GM21447 (cell line): ENCODE results near the gene MACROD2.
"Not testable (repeated sequence)": the region's sequence is repeated elsewhere in the genome, so short reads cannot be mapped to it uniquely, and the experiment has no call there.

Experiments
- ATAC-seq: cut with Tn5 transposase; IDR thresholded peaks from one replicate; pipeline ENCODE4 v1.9.1; 2021; ENCODE audit not compliant: unreplicated experiment

Gene MACROD2

DNA sequence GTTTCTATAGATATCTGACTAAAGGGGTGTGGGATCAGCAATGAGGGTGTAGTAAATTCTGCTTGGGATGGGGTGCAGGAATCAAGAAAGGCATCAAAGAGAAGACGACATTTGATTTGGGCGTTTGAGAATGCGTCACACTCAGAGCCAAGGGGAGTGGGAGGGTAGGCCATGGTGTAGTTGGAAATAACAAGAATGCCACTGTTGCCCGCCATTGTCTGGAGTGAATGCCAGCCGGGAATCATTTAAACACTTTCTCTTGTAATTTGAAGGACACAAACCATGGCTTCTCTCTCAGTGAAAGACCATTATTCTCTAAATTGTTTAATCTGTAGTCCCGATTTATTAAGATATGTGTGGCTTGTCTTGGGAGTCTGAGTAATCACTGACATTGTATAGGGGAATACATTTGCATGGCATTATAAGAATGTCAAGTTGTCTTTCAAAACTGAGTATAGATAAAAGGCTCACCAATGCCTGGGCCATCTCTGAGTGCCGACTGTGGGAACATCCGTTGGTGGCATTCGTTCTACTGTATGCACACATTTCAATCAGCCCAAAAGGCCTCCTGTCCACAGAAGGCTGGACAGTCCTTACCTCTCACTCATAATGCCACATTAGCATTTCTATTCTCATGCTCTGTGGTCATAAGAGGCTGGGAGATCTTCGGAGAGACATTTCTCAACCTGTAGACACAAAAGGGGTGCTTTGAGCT lies 1800.1 kb downstream of the MACROD2 start:
- no peak for ATAC-seq

DNA sequence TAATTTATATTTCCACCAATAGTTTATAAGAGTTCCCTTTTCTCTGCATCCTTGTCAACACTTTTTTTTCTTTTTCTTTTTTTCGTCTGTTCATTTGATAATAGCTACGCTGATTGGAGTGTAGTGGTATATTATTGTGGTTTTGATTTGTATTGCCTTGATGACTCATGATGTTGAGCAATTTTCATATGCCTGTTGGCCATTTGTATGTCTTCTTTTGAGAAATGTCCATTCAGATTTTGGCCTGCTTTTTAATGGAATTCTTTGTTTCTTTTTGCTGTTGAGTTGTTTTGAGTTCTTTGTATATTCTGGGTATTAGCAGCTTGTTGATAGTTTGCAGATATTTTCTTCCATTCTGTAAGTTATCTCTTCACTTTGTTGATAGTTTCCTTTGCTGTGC lies 1804.6 kb downstream of the MACROD2 start:
- ATAC-seq, result no peak

DNA sequence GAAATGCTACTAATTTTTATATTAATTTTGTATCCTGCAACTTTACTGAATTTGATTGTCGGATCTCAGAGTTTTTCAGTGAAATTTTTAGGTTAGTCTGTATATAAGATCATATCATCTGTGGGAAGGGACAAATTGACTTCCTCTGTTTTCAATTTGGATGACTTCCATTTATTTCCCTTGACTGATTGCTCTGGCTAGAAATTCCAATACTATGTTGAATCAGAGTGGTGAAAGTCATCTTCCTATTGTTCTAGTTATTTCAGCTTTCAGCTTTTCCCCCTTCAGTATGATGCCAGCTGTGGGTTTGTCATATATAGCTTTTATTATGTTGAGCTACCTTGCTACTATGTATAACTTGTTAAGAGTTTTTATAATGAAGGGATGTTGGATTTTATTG lies 1806.7 kb downstream of the MACROD2 start:
- no peak for ATAC-seq

DNA sequence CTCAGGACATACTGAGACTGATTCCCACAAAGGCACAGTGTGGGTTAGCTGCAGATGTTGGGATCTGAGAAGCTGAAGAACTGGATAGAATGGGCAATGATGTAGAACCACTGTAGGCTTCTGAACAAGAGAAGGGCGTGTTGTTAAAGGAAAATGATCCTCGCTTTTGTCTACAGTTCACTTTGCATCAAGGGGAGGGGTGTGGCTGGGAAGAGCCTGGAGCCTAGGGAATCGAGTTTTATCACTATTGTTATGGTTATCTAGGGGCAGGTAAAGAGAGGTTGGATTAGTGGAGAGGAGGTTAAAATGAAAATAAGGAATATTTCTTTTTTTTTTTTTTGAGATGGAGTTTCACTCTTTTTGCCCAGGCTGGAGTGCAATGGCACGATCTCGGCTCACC lies 1809.8 kb downstream of the MACROD2 start:
- no peak for ATAC-seq

GRCh38 chr20:15806105-15806504 lies 1810.8 kb downstream of the MACROD2 start:
- ATAC-seq, result no peak

DNA sequence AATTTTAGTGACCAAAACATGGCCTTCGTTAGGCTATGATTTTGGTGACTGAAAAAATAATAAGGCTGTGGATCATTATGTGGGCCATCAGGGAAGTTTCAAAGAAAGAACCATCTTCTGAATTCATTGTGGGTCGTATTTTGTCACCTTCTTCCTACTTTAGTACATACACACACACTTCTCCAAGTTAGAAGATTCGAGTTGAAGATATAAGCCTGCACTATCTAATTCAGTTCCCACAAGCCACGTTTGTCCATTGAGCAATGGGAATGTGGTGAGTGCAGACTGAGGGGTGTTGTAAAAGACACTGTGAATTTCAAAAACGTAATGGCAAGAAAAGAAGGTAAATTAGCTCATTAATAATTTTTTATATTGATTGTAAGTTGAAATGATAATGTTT lies 1812.0 kb downstream of the MACROD2 start:
- ATAC-seq, result no peak

DNA sequence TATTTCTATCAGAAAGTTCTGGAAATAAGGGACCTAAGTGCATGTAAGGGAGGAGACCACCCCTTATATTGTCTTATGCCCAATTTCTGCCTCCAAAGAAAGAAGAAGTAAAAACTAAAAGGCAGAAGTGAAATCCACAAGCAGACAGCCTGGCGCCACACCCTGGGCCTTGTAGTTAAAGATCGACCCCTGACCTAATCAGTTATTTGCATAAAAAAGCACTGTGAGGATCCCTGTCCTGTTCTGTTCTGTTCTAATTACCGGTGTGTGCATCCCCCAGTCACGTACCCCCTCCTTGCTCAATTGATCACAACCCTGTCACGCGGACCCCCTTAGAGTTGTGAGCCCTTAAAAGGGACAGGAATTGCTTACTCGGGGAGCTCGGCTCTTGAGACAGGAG lies 1812.5 kb downstream of the MACROD2 start:
- ATAC-seq, result not testable (repeated sequence)

- ATAC-seq, result no peak
Measured at GRCh38 chr20:15811951-15812350, 1816.6 kb downstream of the MACROD2 start.

- ATAC-seq, result no peak
Measured at GRCh38 chr20:15812696-15813095, 1817.4 kb downstream of the MACROD2 start.

DNA sequence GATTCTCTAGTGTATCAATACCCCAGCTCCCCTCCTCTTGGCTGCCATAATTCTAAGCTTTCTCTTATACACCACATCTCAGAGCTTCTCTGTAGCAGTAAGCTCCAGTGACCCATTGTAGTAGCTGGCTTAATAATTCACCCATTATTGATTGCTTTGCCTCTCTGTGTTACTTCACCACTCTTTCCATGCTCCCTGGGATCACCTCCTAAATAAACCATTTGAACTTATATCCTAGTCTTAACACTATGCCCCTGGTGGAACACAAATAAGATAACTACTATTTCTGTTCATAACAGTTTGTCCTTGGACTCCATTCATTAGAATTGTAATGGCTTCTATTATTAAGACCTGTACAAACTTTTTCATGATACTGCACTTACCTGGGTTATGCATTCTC lies 1819.0 kb downstream of the MACROD2 start:
- ATAC-seq, result no peak

DNA sequence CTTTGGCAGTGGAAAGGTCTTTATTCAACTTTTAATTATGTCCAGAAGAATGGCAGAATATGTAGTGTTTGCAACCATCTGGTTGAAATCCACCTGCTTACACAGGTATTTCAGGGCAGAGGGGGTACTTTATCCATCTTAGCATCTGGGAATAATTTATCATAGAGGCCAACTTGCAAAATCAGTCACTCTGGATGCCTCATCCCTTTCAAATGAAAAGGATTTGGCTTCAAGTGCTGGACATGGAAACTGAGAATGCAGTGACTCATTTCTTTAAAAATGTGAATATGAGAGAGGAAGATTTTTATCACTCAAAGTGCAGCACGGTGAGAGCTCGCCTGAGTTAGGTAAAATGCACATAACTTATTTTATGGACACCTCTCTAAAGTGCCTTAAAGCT lies 1819.6 kb downstream of the MACROD2 start:
- no peak for ATAC-seq

GRCh38 chr20:15817351-15817750 lies 1822.0 kb downstream of the MACROD2 start:
- ATAC-seq, result no peak

DNA sequence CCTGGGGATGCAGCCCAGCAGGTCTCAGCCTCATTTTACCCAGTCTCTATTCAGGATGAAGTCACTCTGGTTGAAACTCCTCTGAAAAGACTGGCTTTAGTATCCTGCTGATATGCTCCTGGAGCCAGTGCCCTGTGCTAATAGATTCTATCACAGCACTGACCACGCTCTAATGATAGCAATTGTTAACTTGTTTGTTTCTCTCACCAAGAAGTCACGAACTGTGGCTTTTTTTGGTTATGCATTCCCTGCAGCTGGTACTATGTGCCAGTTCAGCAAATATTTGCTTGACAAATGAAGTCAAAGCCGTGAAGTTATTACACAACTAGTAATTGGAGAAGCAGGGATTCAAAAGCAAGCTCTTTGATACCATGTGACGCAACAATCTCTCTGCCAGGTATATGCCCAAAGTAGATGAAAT lies 1823.3 kb downstream of the MACROD2 start:
- ATAC-seq, result no peak

DNA sequence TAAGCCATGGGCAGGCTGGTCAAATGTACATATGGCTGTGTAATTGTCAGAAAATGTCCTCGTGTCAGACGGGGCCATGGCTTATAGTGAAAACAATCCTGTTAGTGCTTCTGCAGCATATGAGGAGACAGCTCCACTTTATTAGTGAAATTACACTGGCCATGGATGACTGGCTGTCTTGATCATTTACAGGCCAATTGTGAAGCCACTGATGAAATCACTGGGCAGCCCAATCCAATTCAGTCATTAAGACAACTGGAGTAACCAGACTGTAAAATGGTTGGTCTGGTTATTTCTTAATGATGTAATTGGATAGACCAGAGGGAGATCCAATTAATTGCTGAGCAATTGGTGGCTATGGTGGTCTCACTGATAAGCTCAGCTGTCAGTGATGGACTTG lies 1828.4 kb downstream of the MACROD2 start:
- no peak for ATAC-seq

DNA sequence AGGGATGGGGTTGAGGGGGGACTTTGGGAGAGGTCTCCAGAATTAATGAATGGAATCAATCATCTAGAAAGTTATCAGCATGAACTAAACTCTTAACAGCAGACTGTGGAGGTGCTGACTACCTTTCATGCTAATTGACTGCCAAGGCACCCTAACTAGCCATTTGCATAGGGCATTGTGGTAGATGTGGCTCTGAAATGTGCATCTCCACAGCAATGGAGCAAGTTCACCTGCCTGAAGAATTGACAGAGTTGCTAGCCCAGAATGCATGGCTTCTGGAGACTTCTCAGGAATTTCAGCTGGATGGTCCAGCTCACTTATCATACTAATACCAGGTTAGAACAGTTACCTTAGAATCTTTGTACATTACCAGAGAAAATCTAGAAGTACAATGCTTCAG lies 1832.3 kb downstream of the MACROD2 start:
- no peak for ATAC-seq

- no peak for ATAC-seq
Measured at GRCh38 chr20:15831201-15831600, 1835.9 kb downstream of the MACROD2 start.

GRCh38 chr20:15832512-15832911 lies 1837.2 kb downstream of the MACROD2 start:
- ATAC-seq, result no peak

DNA sequence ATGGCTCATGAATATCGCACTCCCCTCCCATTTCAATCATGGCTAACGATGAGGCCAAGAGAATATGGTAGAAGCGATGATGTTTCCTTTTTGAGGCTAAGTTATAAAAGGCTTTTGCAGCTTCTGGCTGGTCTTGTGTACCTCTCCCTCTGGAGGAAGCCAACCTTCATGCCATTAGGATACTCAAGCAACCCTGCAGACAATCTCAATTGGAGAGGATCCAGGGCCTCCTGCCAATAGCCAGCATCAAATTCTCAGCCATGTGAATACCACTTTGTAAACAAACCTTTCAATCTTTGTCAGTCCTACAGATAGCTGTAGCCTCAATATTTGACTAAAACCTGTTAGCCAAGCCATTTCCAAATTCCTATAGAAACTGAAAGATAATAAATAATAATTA lies 1839.5 kb downstream of the MACROD2 start:
- ATAC-seq, result no peak

DNA sequence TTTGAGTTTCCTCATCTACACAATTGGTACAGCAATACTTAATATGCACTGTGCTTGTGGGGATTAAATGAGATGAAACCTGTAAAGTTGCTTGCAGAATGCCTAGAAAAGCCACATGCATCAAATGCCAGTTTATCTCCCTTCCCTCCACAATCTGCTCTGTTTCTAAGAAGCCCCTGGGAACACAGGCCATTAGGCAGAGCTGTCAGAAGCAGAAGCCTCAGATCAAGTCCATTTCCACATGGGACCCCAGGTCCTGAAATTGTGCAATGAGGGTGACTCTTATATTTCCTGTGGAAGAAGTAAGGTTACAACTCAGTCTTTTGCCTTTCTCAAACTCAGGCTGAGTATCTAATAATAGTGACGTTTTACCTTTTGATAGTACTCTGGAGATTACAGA lies 1840.5 kb downstream of the MACROD2 start:
- ATAC-seq, result no peak

DNA sequence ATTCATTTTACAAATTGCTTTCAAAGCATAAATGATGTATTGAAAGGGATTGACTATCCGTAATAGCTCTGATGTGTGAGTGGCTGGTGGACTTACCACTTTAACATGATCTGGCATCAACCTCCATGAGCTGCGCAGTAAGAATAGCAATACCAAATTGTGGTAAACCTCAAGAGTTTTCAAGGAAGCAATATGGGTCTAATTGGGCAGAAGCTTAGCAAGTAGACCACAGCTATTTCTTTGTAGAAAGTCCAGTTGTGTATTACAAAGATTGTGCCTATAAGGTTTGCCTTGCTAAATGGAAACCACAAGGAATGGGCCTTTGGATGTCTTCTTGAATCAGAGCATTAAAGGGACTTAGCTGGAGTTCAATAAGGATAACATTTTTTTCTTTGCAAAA lies 1841.3 kb downstream of the MACROD2 start:
- no peak for ATAC-seq

DNA sequence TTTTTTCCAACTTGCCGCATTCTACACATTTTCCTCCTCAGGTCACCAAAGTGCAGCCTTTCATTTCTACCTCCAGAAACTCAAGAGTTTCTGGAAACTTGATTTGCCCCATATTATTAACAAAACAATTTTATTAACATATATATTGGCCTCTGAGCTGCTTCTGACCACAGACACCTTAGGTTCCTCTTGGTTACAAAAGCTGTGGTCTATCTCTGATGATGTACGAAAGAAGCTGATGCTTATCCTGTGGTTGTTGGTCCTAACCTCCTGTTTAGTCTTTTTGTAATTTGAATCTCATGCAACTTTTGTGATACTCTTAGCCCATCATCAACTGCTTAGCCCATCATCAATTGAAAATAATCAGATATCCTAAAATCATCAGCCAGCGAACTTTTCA lies 1842.2 kb downstream of the MACROD2 start:
- no peak for ATAC-seq

DNA sequence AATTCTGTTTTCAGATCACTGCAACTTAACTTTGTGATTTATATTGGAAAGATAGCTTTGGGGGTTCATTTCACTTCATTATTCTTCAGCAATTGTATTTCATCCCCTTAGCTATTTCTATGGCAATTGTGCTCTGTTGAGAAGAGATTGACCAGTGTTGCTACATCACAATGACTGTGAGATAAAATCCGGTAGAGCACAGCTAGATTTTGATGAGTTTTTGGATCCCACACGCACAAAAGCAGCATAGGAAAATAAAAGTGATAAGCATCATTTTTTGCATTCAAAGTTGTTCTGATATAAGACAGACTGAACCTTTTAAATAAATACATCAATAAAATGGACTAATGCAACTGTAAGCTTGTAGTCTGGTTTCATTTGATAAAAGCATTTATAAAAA lies 1843.2 kb downstream of the MACROD2 start:
- ATAC-seq, result no peak

DNA sequence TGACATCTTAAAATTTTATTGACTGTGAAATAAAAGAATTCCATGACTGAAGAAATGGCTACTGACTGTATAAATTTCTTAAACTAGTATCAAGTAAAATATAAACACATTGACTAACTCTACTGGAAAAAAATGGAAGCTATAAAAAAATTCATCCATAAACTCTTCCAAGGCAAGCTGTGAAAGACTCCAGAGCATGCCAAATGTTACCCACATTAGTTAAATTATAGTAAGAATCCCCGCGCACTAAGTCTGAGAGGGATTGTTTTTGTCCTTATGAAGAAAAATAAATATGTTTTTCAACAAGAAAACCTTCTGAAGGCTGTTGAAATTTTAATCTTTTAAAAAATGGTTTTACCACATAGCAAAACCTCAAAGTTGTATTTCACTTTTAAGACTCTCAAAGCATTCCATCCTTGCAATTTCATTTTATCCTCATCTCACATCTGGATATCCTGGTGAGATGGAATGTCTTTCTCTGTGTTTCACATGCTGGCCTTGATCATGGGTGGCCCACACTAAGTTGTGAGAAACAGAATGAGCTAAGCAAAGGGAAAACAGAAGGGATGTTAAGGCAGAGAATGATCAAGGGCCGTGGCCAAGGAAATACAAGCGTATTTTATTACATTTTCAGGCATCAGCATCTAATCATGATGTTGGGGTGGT lies 1845.5 kb downstream of the MACROD2 start:
- ATAC-seq, result no peak
